ENCODE results near the gene FAM204A.

FAM204A gene

GRCh38 chr10:118259288-118259906, 82.7 kb downstream of the FAM204A start:
- peak; percentile 32 for DNase-seq (ENCODE audit: extremely low spot score)
- TF ChIP-seq CTCF (IDR thresholded peaks at IDR 0.05; ENCODE audit: control extremely low read depth, extremely low read depth, low read depth, missing control alignments), result peak; percentile 43
- ChIA-PET CTCF (interaction anchor here (0.6 to 9.0 kb wide), 23 partner anchors 8 to 1462 kb away, joined by 3 to 58 read pairs (median 4); no protein-coding TSS in a partner anchor), POLR2A (no interaction called here)

- CTCF ChIA-PET, result interaction anchor here (0.8 to 9.0 kb wide), 12 partner anchors 10 to 816 kb away, joined by 3 to 58 read pairs (median 4); no protein-coding TSS in a partner anchor
Measured at GRCh38 chr10:118258285-118258684, 83.8 kb downstream of the FAM204A start.

GRCh38 chr10:118256825-118257570, 85.1 kb downstream of the FAM204A start:
- CTCF ChIA-PET, result interaction anchor here (1.3 to 1.7 kb wide), 4 partner anchors 9 to 814 kb away, joined by 3 to 5 read pairs (median 5); no protein-coding TSS in a partner anchor
- no peak for TF ChIP-seq CTCF (IDR thresholded peaks at IDR 0.05; ENCODE audit: control extremely low read depth, extremely low read depth, low read depth, missing control alignments)
- POLR2A ChIA-PET, result no interaction called here
- no peak for DNase-seq (ENCODE audit: extremely low spot score)

More at GRCh38 chr10:118258285-118258684, 83.8 kb downstream of the FAM204A start:
- POLR2A ChIA-PET, result no interaction called here
- TF ChIP-seq CTCF (IDR thresholded peaks at IDR 0.05; ENCODE audit: control extremely low read depth, extremely low read depth, low read depth, missing control alignments), result no peak
- no peak for DNase-seq (ENCODE audit: extremely low spot score)

- TF ChIP-seq CTCF (IDR thresholded peaks at IDR 0.05; ENCODE audit: control extremely low read depth, extremely low read depth, low read depth, missing control alignments), result no peak
Measured at GRCh38 chr10:118256209-118256608, 85.9 kb downstream of the FAM204A start.

GRCh38 chr10:118255355-118255754, 86.8 kb downstream of the FAM204A start:
- DNase-seq (ENCODE audit: extremely low spot score), result no peak
- CTCF ChIA-PET, result interaction anchor here (1.2 kb wide), 1 partner anchor 759 kb away, joined by 3 read pairs; no protein-coding TSS in a partner anchor
- no peak for TF ChIP-seq CTCF (IDR thresholded peaks at IDR 0.05; ENCODE audit: control extremely low read depth, extremely low read depth, low read depth, missing control alignments)
- POLR2A ChIA-PET, result no interaction called here

More at GRCh38 chr10:118256209-118256608, 85.9 kb downstream of the FAM204A start:
- no peak for DNase-seq (ENCODE audit: extremely low spot score)
- ChIA-PET CTCF (interaction anchor here (1.3 to 1.7 kb wide), 3 partner anchors 9 to 760 kb away, joined by 3 to 5 read pairs (median 5); no protein-coding TSS in a partner anchor), POLR2A (no interaction called here)

- TF ChIP-seq CTCF (IDR thresholded peaks at IDR 0.05; ENCODE audit: control extremely low read depth, extremely low read depth, low read depth, missing control alignments), result no peak
- POLR2A ChIA-PET, result no interaction called here
- CTCF ChIA-PET, result interaction anchor here (1.2 kb wide), 1 partner anchor 758 kb away, joined by 3 read pairs; no protein-coding TSS in a partner anchor
Measured at GRCh38 chr10:118254654-118255053, 87.5 kb downstream of the FAM204A start.

More at GRCh38 chr10:118254654-118255053, 87.5 kb downstream of the FAM204A start:
- DNase-seq (ENCODE audit: extremely low spot score), result no peak

All from GM10248 (cell line).